ENCODE data around the gene STC2.
"Not testable (repeated sequence)": the region's sequence is repeated elsewhere in the genome, so short reads cannot be mapped to it uniquely, and the experiment has no call there.

GRCh38 chr5:173363406-173363805, 35.2 kb upstream of the STC2 start:
- TF ChIP-seq PHF8 (conservative IDR thresholded peaks at IDR 0.05; ENCODE audit: low read depth, low read length); BACH1 (IDR thresholded peaks at IDR 0.05; ENCODE audit: low read length); ASH2L (IDR thresholded peaks at IDR 0.05; ENCODE audit: low read length): not testable (repeated sequence)
